MM.1S (cell line): Measurements from ENCODE around the gene PTPRD.

Source experiments
- DNase-seq: peaks from one replicate; pipeline ENCODE4 v3.0.0-alpha.2; 2015
- H2AFZ ChIP-seq: fragments of 300-600 bp; sonication (generic); 2 replicates; pipeline ENCODE4 v1.6.0; 2016; ENCODE audit warnings: antibody characterized with exemption, low read length
- H3F3A ChIP-seq: fragments of 300-600 bp; sonication (generic); 2 replicates; pipeline ENCODE4 v1.6.1; 2016; ENCODE audit warnings: mild to moderate bottlenecking, antibody characterized with exemption, low read length, moderate library complexity, mixed read lengths; ENCODE audit not compliant: insufficient read depth
- H3K27ac ChIP-seq: fragments of 300-600 bp; sonication (generic); 2 replicates; pipeline ENCODE4 v1.5.1; 2016; ENCODE audit warnings: mild to moderate bottlenecking, low read length
- H3K27me3 ChIP-seq: fragments of 300-600 bp; sonication (generic); replicated peaks from 2 replicates; pipeline ENCODE4 v1.6.0; 2016; ENCODE audit warnings: low read length; ENCODE audit not compliant: insufficient read depth
- H3K36me3 ChIP-seq: fragments of 300-600 bp; sonication (generic); replicated peaks from 2 replicates; pipeline ENCODE4 v1.6.1; 2016; ENCODE audit warnings: mild to moderate bottlenecking, low read length, mixed read lengths; ENCODE audit not compliant: insufficient read depth
- H3K4me1 ChIP-seq: fragments of 300-600 bp; sonication (generic); 2 replicates; pipeline ENCODE4 v1.6.1; 2016; ENCODE audit warnings: low read length, mixed read lengths
- H3K4me2 ChIP-seq: fragments of 300-600 bp; sonication (generic); 2 replicates; pipeline ENCODE4 v1.6.0; 2016; ENCODE audit warnings: low read depth, low read length
- H3K4me3 ChIP-seq: fragments of 300-600 bp; sonication (generic); 2 replicates; pipeline ENCODE4 v1.5.1; 2016; ENCODE audit warnings: low read length, mixed read lengths
- H3K79me2 ChIP-seq: fragments of 300-600 bp; sonication (generic); 2 replicates; pipeline ENCODE4 v1.6.1; 2016; ENCODE audit warnings: mixed run types, low read length, mixed read lengths
- H3K9ac ChIP-seq: fragments of 300-600 bp; sonication (generic); 2 replicates; pipeline ENCODE4 v1.6.1; 2016; ENCODE audit warnings: low read length, mixed read lengths
- H3K9me2 ChIP-seq: fragments of 300-600 bp; sonication (generic); replicated peaks from 2 replicates; pipeline ENCODE4 v1.6.1; 2016; ENCODE audit warnings: mild to moderate bottlenecking, low read length, mixed read lengths; ENCODE audit not compliant: insufficient read depth
- H3K9me3 ChIP-seq: fragments of 300-600 bp; sonication (generic); replicated peaks from 2 replicates; pipeline ENCODE4 v1.6.1; 2016; ENCODE audit warnings: mild to moderate bottlenecking, low read length, mixed read lengths; ENCODE audit not compliant: insufficient read depth
- H4K20me1 ChIP-seq: fragments of 300-600 bp; sonication (generic); 2 replicates; pipeline ENCODE4 v1.6.1; 2016; ENCODE audit warnings: mild to moderate bottlenecking, low read length, moderate library complexity, mixed read lengths; ENCODE audit not compliant: insufficient read depth
- EZH2 ChIP-seq: fragments of 300-600 bp; sonication (generic); optimal IDR thresholded peaks from 2 replicates; pipeline ENCODE3; 2017; ENCODE audit warnings: low read depth, mild to moderate bottlenecking, antibody characterized with exemption, low read length, mixed read lengths
- EZH2phosphoT487 ChIP-seq: fragments of 300-600 bp; sonication (generic); IDR thresholded peaks from 2 replicates; pipeline ENCODE4 v1.6.1; 2018; ENCODE audit warnings: antibody characterized with exemption, low read length
- TF ChIP-seq, protein P1 (sequence below): fragments of 300-600 bp; sonication (generic); IDR thresholded peaks from 2 replicates; pipeline ENCODE4 v1.5.1; 2016; ENCODE audit warnings: antibody characterized with exemption, low read length, mixed read lengths

Gene PTPRD

DNA sequence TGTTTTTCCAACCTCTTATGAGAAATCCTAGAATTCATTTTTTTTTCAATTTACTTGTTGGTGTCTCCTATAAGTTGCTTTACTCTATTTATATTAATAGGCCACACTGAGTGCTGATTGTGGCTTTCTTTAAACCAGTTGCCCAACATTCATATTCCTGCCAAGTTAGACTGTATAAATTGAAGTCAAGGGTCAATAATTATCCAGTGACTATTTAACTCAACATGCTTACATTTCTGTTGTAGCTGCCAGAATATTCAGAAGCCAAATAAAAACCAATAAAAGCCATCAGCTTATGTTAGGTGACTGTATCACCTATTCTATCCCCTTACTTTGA is 169.0 kb downstream of the PTPRD start:
- Histone ChIP-seq H3K79me2 (no peaks in the 10 kb centered on the region), H3K9ac (no peak overlapping the region), H3K27me3 (no peaks in the 10 kb centered on the region), H3K9me2 (no peaks in the 10 kb centered on the region; the same call in 1 of the 2 replicates), H2AFZ (no peak overlapping the region), H3K4me1 (no peaks in the 10 kb centered on the region), H4K20me1 (no peaks in the 10 kb centered on the region), H3K27ac (no peak overlapping the region), H3F3A (no peaks in the 10 kb centered on the region), H3K4me3 (no peak overlapping the region), H3K36me3 (no peaks in the 10 kb centered on the region), H3K9me3 (no peaks in the 10 kb centered on the region), H3K4me2 (no peak overlapping the region)
- DNase-seq = no peak
- TF ChIP-seq EZH2phosphoT487 (no peak), EZH2 (no peak)
- TF ChIP-seq, protein P1, sequence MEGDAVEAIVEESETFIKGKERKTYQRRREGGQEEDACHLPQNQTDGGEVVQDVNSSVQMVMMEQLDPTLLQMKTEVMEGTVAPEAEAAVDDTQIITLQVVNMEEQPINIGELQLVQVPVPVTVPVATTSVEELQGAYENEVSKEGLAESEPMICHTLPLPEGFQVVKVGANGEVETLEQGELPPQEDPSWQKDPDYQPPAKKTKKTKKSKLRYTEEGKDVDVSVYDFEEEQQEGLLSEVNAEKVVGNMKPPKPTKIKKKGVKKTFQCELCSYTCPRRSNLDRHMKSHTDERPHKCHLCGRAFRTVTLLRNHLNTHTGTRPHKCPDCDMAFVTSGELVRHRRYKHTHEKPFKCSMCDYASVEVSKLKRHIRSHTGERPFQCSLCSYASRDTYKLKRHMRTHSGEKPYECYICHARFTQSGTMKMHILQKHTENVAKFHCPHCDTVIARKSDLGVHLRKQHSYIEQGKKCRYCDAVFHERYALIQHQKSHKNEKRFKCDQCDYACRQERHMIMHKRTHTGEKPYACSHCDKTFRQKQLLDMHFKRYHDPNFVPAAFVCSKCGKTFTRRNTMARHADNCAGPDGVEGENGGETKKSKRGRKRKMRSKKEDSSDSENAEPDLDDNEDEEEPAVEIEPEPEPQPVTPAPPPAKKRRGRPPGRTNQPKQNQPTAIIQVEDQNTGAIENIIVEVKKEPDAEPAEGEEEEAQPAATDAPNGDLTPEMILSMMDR = no peak

DNA sequence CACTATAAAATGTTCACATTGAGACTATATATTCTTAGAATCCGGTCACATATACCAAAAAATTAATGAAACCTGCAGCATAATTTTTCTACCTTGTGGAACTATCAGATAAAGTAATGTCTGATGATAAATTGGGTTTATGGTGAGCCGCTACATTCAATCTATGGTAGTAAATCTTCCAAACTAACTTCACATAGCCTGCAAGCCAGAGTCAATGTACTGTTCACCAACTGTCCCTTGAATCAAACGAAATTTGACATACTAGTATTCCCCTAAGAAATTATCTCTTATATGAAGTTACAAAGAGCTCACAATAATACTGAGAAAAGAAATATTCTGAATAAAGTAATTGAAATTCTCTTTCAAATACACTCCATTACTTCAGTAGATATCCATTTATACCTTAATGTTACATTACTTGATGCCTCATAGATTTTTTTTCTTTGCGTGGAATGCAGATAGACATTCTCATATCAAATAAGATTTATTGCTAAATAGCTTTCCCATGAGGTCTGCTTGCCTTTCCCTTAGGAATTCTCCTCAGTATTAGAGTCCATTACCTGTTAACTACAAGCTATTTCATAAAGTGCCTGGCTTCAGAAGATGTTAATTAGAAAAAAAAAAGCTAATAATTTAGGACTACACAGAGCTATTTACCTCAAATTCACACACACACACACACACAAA is 169.5 kb downstream of the PTPRD start:
- H3K4me1 ChIP-seq = no peaks in the 10 kb centered on the region
- no peak overlapping the region for H3K27ac ChIP-seq
- no peak overlapping the region for H3K4me2 ChIP-seq
- no peaks in the 10 kb centered on the region for H4K20me1 ChIP-seq
- no peaks in the 10 kb centered on the region; the same call in 1 of the 2 replicates for H3K9me2 ChIP-seq
- no peaks in the 10 kb centered on the region for H3K79me2 ChIP-seq
- no peak overlapping the region for H2AFZ ChIP-seq
- TF ChIP-seq EZH2 = no peak
- TF ChIP-seq, protein P1 = no peak
- H3K36me3 ChIP-seq = no peaks in the 10 kb centered on the region
- H3F3A ChIP-seq = no peaks in the 10 kb centered on the region
- H3K9me3 ChIP-seq = no peaks in the 10 kb centered on the region
- no peaks in the 10 kb centered on the region for H3K27me3 ChIP-seq
- DNase-seq = no peak
- no peak overlapping the region for H3K4me3 ChIP-seq
- no peak overlapping the region for H3K9ac ChIP-seq

DNA sequence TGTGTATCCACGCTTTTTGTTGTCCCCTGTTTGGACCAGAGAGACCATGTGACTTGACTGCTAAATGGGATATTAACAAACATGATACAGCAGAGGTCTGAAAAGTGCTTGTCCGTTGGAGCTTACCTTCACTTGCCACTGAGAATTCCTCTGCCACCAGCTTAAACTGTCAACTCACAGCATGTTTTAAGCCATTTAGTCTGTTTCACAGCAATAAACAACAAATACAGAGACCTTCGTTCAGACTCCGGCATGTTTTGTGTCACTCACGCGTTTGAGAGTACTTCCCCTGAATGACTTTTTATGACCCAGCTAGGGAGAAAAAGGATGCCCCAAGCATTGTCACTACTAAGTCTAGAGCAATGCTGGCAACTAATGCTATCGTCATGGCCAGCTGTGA is 173.8 kb downstream of the PTPRD start:
- no peaks in the 10 kb centered on the region for H3K4me1 ChIP-seq
- H3F3A ChIP-seq = no peaks in the 10 kb centered on the region
- H3K4me3 ChIP-seq = no peak overlapping the region

More for the DNA sequence above, 173.8 kb downstream of the PTPRD start:
- H3K36me3 ChIP-seq = no peaks in the 10 kb centered on the region
- H3K27ac ChIP-seq = no peak overlapping the region
- H3K9ac ChIP-seq = no peak overlapping the region
- H2AFZ ChIP-seq = no peak overlapping the region
- TF ChIP-seq, protein P1 = no peak
- TF ChIP-seq EZH2phosphoT487 = no peak
- no peak for TF ChIP-seq EZH2
- no peaks in the 10 kb centered on the region for H3K79me2 ChIP-seq
- no peaks in the 10 kb centered on the region for H4K20me1 ChIP-seq
- H3K27me3 ChIP-seq = no peaks in the 10 kb centered on the region
- no peak for DNase-seq
- no peak overlapping the region for H3K4me2 ChIP-seq
- no peaks in the 10 kb centered on the region for H3K9me2 ChIP-seq
- no peaks in the 10 kb centered on the region for H3K9me3 ChIP-seq
